Activated CD8-positive, alpha-beta memory T cell treated with anti-CD3 and anti-CD28 coated beads, Interleukin-2, amount 50 U/mL, for 1 hour (primary cell): ENCODE measurements around the gene SLC47A1.
"Not testable (repeated sequence)": the region's sequence is repeated elsewhere in the genome, so short reads cannot be mapped to it uniquely, and the experiment has no call there.

ENCODE experiments used
- DNase-seq: peaks from one replicate; pipeline ENCODE4 v3.0.0-alpha.2; 2020; ENCODE audit errors: extremely low read depth

SLC47A1 gene

DNA sequence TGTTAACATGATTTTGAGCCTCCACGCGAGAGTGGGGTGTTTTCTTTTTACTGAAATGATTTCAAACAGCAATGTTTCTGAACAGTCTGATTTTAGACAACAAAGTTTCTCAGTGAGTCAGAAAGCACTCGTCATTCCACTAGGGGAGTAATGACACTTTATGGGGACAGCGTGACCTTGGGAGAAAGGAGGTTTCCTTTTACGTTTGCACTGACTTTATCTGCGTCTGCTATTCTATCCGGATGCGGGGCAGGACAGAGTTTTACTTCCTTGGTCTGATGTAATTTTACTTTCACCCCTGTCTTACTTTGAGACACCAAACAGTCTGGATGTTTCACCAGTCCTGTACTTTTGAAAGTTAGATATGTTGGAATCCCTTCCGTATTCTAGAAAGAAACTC is 20.7 kb downstream of the SLC47A1 start:
- no peak for DNase-seq

DNA sequence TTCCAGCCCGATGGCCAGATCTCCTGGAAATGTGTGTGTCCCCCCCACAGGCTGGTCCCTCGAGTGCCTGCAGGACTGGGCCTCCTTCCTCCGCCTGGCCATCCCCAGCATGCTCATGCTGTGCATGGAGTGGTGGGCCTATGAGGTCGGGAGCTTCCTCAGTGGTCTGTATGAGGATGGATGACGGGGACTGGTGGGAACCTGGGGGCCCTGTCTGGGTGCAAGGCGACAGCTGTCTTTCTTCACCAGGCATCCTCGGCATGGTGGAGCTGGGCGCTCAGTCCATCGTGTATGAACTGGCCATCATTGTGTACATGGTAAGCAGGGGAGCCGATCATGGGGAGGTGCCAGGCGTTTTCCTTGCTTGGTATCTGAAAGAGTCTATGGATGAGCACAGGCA is 22.1 kb downstream of the SLC47A1 start:
- no peak for DNase-seq

DNA sequence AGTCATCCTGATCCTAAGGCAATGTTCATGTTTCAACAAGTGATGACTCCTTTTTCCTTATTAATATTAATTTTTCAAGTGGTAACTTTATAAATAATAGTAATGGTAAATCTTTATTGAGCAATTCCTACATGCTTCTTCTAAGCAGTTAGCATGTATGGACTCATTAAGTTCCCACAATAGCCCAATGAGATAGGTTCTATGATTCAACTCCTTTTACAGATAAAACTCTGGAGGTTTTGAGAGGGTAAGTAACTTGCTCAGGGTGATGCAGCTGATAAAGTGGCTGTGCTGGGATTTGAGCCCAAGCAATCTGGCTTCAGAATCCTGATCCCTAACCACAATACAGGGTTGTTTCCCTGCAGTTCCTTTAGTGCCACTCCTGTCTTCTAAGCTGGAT is 25.3 kb downstream of the SLC47A1 start:
- DNase-seq = no peak

GRCh38 chr17:19561697-19562318 is 28.2 kb downstream of the SLC47A1 start:
- no peak for DNase-seq

DNA sequence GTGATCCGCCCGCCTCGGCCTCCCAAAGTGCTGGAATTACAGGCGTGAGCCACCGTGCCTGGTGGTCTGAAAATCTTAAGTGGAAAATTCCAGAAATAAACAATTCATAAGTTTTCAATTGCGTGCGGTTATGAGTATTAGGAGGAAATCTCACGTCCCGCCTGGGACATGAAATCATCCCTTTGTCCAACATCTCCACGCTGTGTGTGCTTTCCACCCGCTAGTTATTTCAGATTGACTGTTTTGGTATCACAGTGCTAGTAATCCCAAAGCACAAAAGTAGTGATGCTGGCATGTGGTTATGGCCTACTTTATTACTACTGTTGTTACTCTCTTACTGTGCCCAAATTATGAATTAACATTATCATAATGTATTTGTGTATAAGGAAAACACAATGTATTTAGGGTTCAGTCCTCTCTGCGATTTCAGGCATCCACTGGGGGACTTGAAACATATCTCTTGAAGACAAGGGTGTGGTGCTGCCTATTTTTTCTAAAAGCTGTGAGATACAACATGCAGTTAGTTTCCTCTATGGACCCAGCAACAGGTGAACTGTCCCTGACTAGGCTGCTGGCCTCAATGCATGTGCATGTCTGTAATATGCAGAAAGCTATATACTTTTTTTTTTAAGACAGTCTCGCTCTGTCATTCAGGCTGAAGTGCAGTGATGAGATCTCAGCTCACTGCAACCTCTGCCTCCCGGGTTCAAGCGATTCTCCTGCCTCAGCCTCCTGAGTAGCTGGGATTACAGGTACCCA is 32.3 kb downstream of the SLC47A1 start:
- DNase-seq = no peak

DNA sequence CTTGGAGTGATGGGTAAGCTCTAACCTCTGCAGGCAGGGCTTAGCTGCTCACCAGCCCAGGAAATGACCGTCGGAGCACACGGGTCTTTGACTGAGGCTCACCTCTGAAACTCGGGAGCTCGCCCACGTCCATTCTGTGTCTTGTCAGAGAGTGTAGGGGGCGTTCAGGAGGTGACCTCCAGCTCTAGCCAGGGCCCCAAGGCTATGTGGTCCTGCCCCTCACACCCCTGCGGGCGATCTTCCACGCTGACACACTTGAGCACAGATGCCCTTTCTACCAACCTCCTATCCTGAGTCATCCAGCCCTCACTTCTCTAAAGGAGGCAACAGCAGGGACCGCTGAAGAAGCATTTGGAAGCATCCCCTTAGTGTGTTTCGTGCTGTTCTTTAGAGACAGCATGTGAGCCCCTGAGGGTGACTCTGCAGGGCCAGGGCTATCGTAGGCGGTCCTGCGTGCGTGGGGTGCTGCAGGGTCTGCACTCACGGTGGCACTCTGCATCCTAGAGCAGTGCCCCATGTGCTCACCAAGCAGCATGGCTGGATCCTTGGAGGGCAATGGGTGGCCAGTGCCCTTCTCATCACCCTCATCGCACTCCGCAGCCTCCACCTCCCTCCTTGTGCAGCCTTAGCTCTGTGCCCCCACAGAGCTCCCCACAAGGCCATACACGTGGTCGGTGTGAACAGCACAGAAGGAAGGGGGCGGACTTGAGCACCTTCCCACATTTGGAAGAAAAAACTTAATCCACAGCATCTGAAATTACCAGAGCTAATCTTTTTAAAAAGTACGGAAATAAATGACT is 33.8 kb downstream of the SLC47A1 start:
- no peak for DNase-seq

DNA sequence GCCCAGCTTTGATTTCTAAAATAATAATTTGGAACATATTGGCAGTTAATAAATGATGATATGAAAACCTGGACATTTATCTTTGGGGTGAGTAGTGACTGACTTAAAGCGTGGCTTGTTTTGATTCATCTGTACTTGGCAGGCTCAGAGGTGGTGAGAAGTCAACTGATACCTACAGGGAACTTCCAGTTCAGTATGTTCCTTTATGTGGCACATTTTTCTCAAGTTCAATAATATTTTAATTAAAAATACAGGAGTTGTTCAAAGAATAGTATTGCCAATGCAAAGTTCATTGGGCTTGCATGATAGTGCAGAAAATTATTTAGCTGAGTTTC is 34.3 kb downstream of the SLC47A1 start:
- no peak for DNase-seq

DNA sequence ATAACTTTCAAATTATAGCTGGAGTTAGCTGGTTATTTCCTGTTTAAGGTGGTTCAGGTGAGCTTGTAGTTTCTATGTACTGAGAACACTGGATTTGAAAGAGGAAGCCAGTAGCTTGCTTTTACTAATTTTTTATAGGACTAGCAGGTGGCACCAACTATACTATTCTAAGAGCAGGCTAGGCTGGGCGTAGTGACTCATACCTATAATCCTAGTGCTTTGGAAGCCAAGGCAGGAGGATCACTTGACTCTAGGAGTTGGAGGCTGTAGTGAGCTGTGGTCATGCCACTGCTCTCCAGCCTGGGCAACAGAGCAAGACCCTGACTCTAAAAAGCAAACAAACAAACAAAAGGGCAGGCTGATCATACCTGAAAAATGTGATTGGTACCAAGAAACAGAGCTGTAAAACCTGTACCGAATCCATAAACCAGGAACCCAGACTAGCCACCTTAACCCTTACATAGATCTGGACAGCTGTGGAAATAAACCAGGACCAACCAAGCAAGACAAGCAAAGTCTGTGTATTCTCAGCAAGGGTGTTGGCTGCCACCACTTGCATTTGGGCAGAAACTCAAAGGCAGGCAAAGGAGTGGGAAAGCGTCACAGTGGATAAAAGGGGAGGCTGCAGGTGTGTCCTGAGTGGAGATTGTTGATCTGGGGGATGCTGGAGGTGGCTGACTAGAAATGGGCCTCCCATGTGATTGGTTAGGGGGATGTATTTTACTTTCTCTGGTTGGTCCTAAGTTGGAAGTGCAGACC is 36.3 kb downstream of the SLC47A1 start:
- no peak for DNase-seq

DNA sequence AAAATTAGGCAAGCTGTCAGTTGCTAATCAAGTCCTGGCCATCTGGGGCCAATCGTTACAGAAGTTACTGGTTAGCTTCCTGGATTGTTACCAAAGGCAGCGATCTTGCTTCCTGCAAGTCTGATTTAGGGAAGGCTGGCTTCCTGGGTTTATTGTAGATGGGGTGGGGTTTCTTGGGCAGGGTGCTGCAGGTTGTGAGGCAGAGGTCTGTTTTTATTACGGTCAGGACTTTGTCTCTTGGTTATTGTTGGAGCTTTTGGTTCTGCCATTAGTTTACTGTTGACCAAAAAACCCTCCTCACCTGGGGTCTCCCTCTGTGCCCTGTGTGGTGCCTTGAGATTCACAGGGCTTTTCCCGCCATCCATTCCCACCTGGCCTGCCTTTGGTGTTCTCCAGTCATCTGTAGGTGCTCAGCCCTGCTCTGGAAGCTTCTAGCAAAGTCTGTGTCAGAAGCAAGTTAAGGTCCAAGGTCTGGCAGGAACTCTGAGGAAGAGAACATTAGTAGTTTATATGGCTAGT is 36.9 kb downstream of the SLC47A1 start:
- DNase-seq = no peak

- no peak for DNase-seq
Observed at GRCh38 chr17:19573075-19573474, 39.4 kb downstream of the SLC47A1 start.

GRCh38 chr17:19574956-19575355 is 41.3 kb downstream of the SLC47A1 start:
- DNase-seq = no peak

DNA sequence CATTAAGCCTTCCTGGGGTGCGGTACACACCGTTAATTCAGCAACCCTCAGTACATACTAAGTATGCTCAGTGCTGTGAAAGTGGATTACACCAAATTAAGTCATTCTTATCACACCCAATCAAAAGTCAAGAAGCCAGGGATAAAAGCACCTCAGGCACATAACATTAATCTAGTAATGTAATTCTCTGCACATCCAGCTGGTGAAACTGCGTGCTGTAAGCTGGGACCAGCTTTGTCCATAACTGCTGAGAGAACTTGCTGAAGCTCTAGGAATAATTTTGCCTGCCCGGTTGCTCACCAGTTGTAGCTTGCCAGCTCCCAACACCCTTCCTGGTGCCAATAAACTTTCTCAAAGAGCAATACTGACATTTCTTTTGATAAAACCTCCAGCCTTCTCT is 44.9 kb downstream of the SLC47A1 start:
- no peak for DNase-seq

DNA sequence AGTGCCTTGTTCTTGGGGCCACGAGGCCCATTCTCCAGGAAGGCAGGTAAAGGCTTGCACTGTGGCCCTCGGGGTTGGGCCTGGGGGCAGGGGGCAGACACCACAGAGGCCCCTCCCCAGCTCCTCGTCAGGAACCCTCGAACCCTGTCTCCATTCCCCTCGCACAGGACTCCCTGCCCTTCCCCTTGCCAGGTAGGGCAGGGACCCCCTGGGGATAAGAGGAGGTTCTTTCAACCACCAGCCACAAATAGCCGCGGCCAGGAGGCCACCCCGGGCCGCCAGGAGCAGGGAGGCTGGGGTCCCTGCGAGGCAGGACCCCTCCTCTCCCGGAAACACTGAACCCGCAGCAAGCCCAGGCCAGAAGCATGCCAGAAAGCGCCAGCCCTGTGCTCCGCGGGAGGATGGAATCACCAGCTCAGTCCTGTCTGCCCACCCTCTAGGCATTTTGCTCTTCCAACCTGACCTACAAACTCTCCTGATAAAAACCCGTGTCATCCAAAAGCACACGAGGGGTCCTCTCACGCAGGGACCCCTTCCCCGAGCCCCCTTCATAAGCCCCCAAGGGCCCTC is 45.6 kb downstream of the SLC47A1 start:
- no peak for DNase-seq

DNA sequence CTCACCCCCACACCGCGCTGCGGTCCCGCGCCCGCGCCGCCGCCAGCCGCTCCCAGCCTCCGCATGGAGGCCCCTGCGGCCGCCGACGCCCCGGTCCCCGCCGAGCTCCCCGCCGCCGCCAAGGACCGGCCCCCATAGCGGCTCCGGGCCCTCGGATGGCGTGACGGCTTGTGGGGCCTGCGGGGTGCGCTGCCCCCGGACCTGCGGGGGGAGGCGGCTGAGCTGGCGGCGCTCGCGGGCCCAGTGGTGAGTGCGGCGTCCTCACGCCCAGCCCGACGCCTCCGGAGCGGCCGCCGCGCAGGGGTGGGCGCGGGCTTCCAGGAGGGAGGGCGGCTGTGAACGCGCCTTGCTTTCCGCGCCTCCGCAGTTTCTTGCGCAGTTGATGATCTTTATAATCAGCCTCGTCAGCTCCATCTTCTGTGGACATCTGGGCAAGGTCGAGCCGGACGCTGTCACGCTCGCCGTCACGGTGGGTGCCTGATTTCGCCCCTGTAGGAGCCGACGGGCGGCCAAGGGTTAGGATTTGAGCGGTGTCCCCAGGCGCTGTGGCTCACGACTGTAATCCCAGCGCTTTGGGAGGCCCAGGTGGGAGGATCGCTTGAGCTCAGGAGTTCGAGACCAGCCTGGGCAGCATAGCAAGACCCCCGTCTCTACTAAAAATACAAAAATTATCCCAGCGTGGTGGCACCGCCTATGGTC is 46.4 kb downstream of the SLC47A1 start:
- DNase-seq = no peak

DNA sequence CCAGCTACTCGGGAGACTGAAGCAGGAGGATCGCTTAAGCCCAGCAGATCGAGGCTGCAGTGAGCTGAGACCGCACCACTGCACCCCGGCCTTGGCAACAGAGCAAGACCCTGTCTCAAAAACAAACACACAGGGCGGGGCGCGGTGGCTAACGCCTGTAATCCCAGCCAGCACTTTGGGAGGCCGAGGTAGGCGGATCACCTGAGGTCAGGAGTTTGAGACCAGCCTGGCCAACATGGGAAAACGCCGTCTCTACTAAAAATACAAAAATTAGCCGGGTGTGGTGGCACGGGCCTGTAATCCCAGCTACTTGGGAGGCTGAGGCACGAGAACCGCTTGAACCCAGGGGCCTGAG is 46.9 kb downstream of the SLC47A1 start:
- not testable (repeated sequence) for DNase-seq

- DNase-seq = not testable (repeated sequence)
Observed at GRCh38 chr17:19582152-19582551, 48.5 kb downstream of the SLC47A1 start.

GRCh38 chr17:19583871-19584270 is 50.2 kb downstream of the SLC47A1 start:
- DNase-seq = no peak

- DNase-seq = no peak
Observed at GRCh38 chr17:19590451-19590850, 56.8 kb downstream of the SLC47A1 start.

GRCh38 chr17:19590912-19591551 is 57.4 kb downstream of the SLC47A1 start:
- DNase-seq = no peak

GRCh38 chr17:19592316-19592715 is 58.7 kb downstream of the SLC47A1 start:
- no peak for DNase-seq

- DNase-seq = no peak
Observed at GRCh38 chr17:19596869-19597268, 63.2 kb downstream of the SLC47A1 start.
